Mucosa of gallbladder (tissue), 1 donor: ENCODE data around the gene ZBTB20. TPM values are rescaled to one million over a fixed set of nuclear protein-coding genes. Genes with fewer than 3 reads are reported as not detected.

ENCODE experiments used
- DNase-seq: peaks from one replicate; pipeline ENCODE4 v3.0.0-alpha.2; 2020; ENCODE audit warnings: low spot score
- total RNA-seq: library from RNA; stranded (reverse); gene quantifications from one replicate; pipeline ENCODE4 v1.2.1, GENCODE V29; 2021
- donor health status: DM: no; HTN: no; CAD: no.

Gene ZBTB20
- total RNA-seq, 1 donor from 2014 or later = 75.9 TPM

DNA sequence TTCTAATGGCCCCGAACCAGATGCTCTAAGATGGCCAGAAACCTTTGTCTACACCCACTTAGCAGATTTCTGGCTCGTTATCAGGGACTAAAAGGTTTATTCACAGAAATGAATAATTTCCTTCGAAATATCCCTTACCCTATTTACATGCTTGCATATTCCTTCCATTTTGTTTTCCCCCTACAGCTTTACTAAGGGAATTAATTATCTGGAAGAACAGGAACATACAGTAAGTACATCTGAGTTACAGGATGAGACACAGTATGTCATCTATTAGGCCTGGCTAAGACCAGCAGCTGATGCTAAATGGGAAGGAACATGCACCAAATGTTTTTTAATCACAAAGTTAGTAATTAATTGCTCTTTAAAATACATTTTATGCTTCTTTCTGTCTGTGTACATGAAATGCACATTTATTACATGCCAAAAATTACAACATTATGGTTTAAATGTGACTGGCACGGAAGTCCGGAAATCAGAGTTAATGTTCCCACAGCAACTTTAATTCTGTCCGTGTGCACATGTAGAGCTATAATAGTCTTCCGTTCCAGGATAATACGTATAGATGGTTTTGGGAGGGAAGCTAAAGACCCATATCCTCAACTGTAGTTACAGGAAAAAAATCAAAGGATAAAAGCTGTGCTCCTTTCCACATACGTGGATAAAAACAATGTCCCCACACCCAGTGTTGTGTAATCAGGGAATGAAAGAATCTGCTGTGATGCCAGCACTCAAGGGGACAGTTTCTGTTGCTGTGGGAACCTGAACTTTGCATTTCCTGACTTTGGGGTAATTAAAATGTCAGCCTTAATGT lies 771.3 kb downstream of the ZBTB20 start:
- DNase-seq = no peak

GRCh38 chr3:114374433-114374990 lies 772.6 kb downstream of the ZBTB20 start:
- no peak for DNase-seq

DNA sequence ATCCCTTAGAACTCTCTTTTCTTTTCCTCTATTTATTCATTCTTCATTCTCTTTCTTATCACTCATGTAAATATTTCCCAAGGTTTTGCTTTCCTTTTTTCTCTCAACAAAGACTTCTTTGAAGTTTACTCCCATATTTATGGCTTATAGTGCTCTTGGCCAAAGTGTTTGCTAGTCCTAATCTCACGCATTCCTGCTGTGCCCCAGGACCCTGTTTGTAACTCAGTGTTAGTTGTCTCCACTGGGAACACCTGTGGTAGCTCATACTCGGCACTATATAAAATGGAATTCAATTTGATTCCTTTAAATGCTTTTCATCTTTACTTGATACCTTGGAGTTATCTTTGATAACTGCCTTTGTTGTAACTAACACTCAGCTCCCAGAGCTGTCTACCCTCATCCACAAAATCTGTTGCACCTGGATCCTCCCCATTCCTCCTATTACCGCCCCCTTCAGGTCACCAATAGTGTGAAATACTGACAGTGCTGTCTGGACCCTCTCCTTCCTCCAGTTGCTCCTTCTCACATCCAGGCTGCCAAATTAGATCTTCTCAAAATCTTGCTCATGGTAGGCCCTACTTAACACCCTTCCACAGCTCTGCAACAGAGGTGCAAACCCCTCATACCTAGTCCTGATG lies 776.4 kb downstream of the ZBTB20 start:
- DNase-seq = no peak

GRCh38 chr3:114365909-114366308 lies 781.2 kb downstream of the ZBTB20 start:
- DNase-seq = no peak

DNA sequence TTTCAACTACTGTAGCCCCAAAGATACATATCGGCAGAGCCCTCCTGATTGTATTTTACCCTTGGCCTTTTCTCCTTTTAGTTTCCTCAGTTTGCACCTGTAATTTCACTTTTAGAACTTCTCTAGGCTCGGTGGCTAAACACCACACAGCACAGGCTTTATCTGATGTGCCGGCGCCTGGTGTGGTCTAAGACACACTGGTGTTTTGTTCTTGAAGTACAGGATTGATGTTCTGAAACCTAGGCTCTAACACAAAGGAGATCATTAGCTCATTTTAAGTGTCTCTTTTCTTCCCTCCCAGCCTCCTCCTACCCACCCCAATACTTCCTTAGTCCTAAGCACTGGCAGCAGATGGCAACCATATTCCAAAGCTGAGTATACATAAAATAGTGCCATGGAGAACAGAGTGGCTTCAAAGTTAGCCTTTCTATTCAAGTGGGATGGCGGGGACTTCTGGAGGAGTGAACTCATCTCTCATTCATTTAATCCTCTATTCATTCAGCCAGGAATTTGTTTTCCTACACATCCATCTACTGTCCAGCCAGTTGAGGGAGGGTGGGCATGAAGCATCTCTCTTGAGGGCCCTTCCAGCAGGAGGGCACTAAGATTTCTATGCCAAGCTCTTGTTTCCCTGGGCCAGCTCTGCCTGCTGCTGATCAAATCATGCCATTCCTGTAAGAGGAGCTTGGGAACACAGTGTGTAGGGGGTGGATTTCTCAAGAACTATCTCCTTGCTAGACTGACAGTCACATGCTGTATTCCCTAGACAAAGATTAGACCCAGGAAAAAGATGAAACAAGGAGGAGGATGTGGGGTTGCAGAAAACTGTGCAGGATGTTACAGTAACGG lies 782.1 kb downstream of the ZBTB20 start:
- no peak for DNase-seq

DNA sequence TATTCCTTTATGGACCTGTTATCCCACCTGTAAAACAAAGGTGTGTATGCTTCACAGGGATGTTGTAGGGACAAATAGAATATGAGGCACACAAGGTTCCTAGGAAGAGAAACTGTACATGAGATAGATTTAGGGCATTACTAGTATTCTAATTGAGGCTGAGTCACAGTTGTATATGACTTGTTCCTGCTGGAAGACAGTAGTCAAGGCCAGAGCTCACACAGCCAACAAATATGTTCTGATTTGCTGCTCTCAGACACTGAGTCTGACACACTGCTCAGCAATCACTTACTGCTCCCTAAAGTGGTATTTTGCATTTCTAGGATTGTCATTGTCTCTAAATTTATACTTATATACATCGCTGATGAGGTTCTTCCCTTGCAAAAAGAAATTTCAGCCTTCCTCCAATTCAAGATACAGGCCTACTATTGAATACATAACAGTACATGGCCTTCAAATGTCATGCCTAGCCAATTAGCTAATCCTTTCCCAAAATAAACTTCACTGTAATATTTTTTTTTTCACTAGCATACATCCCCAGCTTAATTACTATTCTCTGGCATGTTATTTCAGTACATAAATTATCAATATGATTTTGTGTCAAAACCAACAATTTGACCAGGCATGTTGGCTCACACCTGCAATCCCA lies 783.4 kb downstream of the ZBTB20 start:
- no peak for DNase-seq

DNA sequence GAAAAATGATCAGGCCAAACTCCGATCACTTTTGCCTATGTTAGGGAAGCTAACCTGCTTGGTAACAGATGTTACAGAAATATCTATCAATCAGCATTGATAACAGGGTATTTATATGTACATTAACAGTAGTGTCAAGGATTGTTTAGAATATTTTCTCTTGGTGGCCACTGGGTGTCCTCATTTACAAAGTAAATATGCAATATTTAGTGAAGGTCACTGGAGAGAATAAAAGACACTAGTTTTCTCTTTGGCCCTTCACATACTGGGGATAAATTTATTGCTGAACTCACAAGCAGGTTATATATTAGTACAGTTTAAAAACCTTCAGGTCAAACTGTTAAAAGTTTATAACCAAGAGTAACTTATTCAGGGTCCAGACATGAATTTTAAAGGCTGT lies 784.3 kb downstream of the ZBTB20 start:
- DNase-seq = no peak

GRCh38 chr3:114361391-114361790 lies 785.7 kb downstream of the ZBTB20 start:
- DNase-seq = no peak

DNA sequence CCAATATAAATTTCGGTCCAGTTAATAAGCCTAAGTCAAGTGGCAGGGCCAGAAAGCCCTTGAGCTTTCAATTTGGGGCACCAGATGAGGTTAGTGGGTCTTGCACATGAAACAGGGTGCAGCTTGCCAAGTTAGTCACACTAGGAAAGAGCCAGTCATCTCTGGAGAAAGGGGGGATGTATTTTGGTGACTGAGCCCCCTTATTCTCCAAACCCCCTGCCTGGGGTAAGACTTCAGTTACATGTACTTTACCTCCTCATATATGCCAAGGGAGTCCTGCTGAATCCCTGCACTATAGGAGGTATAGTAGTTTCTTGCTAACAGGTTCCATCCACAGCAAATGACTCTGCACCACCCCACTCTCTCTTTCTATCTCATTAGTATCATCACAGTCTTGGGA lies 790.6 kb downstream of the ZBTB20 start:
- DNase-seq = no peak

DNA sequence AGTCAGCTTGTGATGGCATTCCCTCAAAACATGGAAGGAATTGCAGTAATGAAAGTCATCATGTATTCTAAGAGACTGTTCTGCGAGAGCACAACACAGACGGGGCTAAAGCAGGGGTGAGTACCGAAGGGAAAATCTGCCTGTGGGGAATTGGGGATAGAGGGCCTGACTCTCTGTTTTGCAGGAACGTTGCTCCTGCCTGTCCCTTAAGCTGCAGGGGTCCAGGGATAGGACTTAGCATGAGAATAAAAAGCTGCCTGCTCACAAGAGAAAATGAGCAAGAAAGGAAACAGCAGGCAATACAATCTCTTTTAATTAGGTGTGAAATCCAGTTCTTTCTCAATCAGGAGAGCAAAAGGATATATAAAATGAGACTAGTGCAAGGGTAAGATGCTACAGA lies 791.0 kb downstream of the ZBTB20 start:
- no peak for DNase-seq

DNA sequence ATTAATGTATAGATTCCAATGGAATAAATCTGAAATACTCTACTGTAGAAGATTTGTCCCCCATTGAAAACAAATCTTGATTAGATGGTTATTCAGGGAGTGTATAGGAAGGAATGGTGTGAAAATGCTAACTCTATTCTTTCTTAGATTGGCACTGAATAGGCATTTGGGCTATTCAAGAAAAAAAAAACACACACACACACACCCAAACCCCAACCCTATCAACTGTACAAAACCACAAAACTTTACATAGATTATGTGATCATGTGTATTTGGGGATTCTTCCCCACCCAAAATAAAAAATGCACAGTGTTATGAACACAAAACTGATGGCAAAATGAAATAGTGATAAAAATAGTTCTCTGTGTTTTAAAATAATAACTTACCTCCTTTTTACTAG lies 791.4 kb downstream of the ZBTB20 start:
- no peak for DNase-seq

- no peak for DNase-seq
These were observed 795.3 kb downstream of the ZBTB20 start for GRCh38 chr3:114351822-114352145.

DNA sequence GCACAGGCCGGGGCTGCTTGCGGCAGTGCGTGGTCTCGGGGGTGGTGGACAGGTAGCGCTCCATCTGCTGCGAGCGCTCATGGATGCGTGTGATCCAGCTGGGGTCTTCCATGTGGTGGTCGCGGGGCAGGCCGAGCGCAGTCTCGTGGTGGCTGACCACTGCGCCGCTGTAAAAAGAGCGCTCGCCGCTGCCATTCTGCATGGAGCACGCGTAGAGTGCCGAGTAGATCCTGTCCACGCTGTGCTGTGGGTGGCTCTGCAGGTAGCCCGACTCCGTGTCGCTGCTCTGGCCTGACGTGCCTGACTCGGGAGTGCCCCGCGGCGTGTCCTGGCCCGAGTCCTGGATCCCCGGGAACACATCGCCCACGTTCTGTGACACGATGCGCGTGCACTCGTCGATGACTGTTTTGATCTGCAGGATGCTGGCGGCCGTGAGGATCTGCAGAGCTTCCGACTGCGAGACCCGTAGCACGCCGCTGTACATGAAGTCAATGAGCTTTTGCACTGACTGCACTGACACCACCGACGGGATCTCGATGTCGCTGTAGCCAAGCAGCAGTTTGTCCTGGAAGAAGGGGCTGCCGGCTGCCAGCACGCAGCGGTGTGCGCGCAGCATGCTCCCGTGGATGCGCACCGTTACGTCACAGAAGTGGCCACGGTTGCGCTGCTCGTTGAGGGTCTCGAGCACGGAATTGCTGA lies 795.8 kb downstream of the ZBTB20 start:
- no peak for DNase-seq

GRCh38 chr3:114350690-114351089 lies 796.4 kb downstream of the ZBTB20 start:
- no peak for DNase-seq

GRCh38 chr3:114350271-114350670 lies 796.8 kb downstream of the ZBTB20 start:
- DNase-seq = no peak

DNA sequence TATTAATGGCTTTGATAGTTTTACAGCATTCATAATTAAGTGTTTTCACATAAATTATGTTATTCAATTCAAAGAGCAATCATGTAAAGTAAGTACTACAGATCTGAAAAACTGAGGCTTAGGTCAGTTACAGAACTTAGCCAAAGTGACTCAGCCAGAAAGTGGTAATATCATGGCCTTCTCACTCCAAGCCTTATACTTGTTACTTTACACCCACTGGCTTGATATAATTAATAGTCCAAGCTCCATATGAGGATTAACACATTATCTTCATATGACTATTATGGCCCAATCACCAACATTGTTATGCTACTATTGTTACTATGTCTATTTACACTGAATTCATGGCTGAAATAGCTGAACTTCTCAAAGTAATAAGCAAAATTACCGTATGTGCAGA lies 802.6 kb downstream of the ZBTB20 start:
- DNase-seq = no peak

GRCh38 chr3:114338651-114339357 lies 808.3 kb downstream of the ZBTB20 start:
- DNase-seq = no peak

- DNase-seq = no peak
These were observed 810.2 kb downstream of the ZBTB20 start for GRCh38 chr3:114336857-114337256.

DNA sequence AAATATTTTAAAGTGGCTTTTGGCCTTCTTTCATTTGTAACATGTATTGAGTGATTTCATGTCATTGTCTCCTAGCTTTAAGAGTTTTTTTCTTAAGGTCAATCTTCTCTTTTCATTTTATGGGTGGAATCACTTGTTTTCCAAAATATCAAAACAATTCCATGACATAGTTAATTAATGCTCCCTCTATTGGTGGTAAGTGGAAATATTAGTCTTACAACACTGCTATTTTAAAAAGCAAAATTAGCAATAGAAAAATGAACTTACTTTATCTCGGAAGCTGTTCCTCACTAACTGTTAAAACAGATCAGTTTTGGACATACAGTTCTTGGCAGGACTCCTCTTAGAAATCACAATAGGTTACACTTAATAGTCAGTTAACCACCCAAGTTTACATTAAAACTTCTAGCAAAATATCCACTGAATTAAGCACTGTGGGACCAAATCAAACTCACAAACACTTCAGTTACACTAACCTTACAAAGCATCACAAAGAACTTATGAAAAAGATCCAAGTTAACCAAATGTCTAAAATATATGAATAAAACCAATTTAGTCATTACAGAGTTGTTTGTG lies 810.9 kb downstream of the ZBTB20 start:
- DNase-seq = no peak

- no peak for DNase-seq
These were observed 813.2 kb downstream of the ZBTB20 start for GRCh38 chr3:114333923-114334240.
